Cardiac muscle cell (in vitro differentiated cells and primary cell): ENCODE results near the gene CAMKK1. TPM values are rescaled to one million over a fixed set of nuclear protein-coding genes. Genes with fewer than 3 reads are reported as not detected.

Experiments used
- DNase-seq, 2 donors: peaks; one replicate each; pipeline versions ENCODE4 v3.0.0 to v3.0.0-alpha.2; 2010 to 2017; ENCODE audit warnings: low read depth in 1 of 2, low spot score in 1 of 2
- H3K27ac ChIP-seq: fragments of 200-600 bp; sonication (generic); 2 replicates; pipeline ENCODE4 v1.5.1; 2016
- H3K27me3 ChIP-seq: fragments of 200-600 bp; sonication (generic); 2 replicates; pipeline ENCODE4 v1.6.0; 2016; ENCODE audit warnings: control low read depth
- H3K36me3 ChIP-seq: fragments of 200-600 bp; sonication (generic); 2 replicates; pipeline ENCODE4 v1.5.1; 2016; ENCODE audit warnings: control low read depth
- H3K4me1 ChIP-seq: fragments of 200-600 bp; sonication (generic); 2 replicates; pipeline ENCODE4 v1.8.1; 2017; ENCODE audit warnings: low read depth, mild to moderate bottlenecking, mixed run types
- H3K4me3 ChIP-seq: fragments of 200-600 bp; sonication (generic); 2 replicates; pipeline ENCODE4 v1.5.1; 2016; ENCODE audit warnings: mild to moderate bottlenecking
- H3K9me3 ChIP-seq: fragments of 200-600 bp; sonication (generic); 2 replicates; pipeline ENCODE4 v1.5.1; 2017; ENCODE audit warnings: low read depth, mild to moderate bottlenecking, control low read depth
- CTCF ChIP-seq: IDR thresholded peaks from 2 replicates; pipeline ENCODE4 v1.5.1; 2012; ENCODE audit warnings: low read depth, mild to moderate bottlenecking, low read length
- polyA plus RNA-seq: library from polyadenylated mRNA; unstranded; fragments of >200 nt; fragmentation: Nextera tagmentation; extraction: Ambion mirVana; gene quantifications from 2 replicates; pipeline ENCODE4 v1.2.1, GENCODE V29; 2016
- total RNA-seq: library from RNA; depleted of rRNA; stranded (reverse); fragments of >200 nt; gene quantifications from 2 replicates; pipeline ENCODE4 v1.2.3, GENCODE V29; 2016

Gene CAMKK1
- total and polyA plus RNA-seq, 2 experiments from 2014 or later, result 7.7 to 12.4 TPM

GRCh38 chr17:3915995-3916696 lies 23.3 kb upstream of the CAMKK1 start, which contains the start of gene P2RX1:
TSS of gene P2RX1 (minus strand) at chr17:3916465. CDS start at chr17:3916225, 240 bp downstream.
- no peaks in the 10 kb centered on the region for H3K27me3 ChIP-seq
- no peaks in the 10 kb centered on the region for H3K9me3 ChIP-seq
- peak in 1 of 2 donors; percentile 84 for DNase-seq
- H3K27ac ChIP-seq, result peak within 1 kb of the TSS; percentile 83
- peaks cover 32% of the 10 kb centered on the region for H3K4me1 ChIP-seq
- no peak for TF ChIP-seq CTCF
- H3K36me3 ChIP-seq, result no peaks in the 10 kb centered on the region
- no peak within 1 kb of the TSS for H3K4me3 ChIP-seq

- Histone ChIP-seq H3K27me3 (no peaks in the 10 kb centered on the region), H3K4me1 (peaks cover 32% of the 10 kb centered on the region), H3K4me3 (no peak overlapping the region), H3K27ac (peak overlapping the region; percentile 83), H3K36me3 (no peaks in the 10 kb centered on the region), H3K9me3 (no peaks in the 10 kb centered on the region)
- DNase-seq, result no peak
- TF ChIP-seq CTCF, result no peak
These were observed 22.7 kb upstream of the CAMKK1 start for GRCh38 chr17:3915581-3915994.

GRCh38 chr17:3914312-3914670 lies 21.4 kb upstream of the CAMKK1 start:
- TF ChIP-seq CTCF, result no peak
- DNase-seq, result no peak
- Histone ChIP-seq H3K9me3 (no peaks in the 10 kb centered on the region), H3K27ac (peak overlapping the region; percentile 0), H3K4me1 (peaks cover 29% of the 10 kb centered on the region), H3K36me3 (no peaks in the 10 kb centered on the region), H3K4me3 (no peak overlapping the region), H3K27me3 (no peaks in the 10 kb centered on the region)

- no peaks in the 10 kb centered on the region for H3K27me3 ChIP-seq
- H3K36me3 ChIP-seq, result no peaks in the 10 kb centered on the region
- peak overlapping the region; percentile 0 for H3K27ac ChIP-seq
- no peak overlapping the region for H3K4me3 ChIP-seq
- H3K4me1 ChIP-seq, result peaks cover 23% of the 10 kb centered on the region
- peak; percentile 80 to 83 for DNase-seq
- TF ChIP-seq CTCF, result peak; percentile 98
- H3K9me3 ChIP-seq, result no peaks in the 10 kb centered on the region
These were observed 20.9 kb upstream of the CAMKK1 start for GRCh38 chr17:3913531-3914311.

GRCh38 chr17:3912827-3913226 lies 20.0 kb upstream of the CAMKK1 start:
- no peak for TF ChIP-seq CTCF
- H3K9me3 ChIP-seq, result no peaks in the 10 kb centered on the region
- DNase-seq, result no peak
- no peaks in the 10 kb centered on the region for H3K27me3 ChIP-seq
- H3K4me3 ChIP-seq, result no peak overlapping the region
- peaks cover 18% of the 10 kb centered on the region for H3K4me1 ChIP-seq
- no peak overlapping the region for H3K27ac ChIP-seq
- H3K36me3 ChIP-seq, result no peaks in the 10 kb centered on the region
